MCF 10A (cell line): ENCODE measurements around the gene HPDL. TPM values are rescaled to one million over a fixed set of nuclear protein-coding genes. Genes with fewer than 3 reads are reported as not detected.
A peak's percentile ranks its signal among the peaks of the same experiment; 100 is the strongest.

Experiments
- BruUV-seq: library from RNA; stranded (reverse); fragments of 400-500 nt; replicated peaks from 2 replicates; lab custom pipeline; 2021; lab: Mats Ljungman, UMichigan
- CTCF ChIA-PET: fragments of 300-600 bp; sonication (Branson Sonifier 250); formaldehyde crosslinking; extraction: SDS; loops from one replicate; lab custom pipeline; 2021; ENCODE audit warnings: antibody characterized with exemption, inconsistent platforms; lab: Yijun Ruan, JAX
- POLR2A ChIA-PET: fragments of 300-600, 350-650 bp; sonication (Branson Sonifier 250); formaldehyde crosslinking; extraction: SDS; loops from one replicate; lab custom pipeline; 2020; ENCODE audit warnings: antibody characterized with exemption, inconsistent platforms; lab: Yijun Ruan, JAX
- DNase-seq: peaks from one replicate; pipeline ENCODE4 v3.0.0-alpha.2; 2018; ENCODE audit not compliant: unreplicated experiment
- H3K27ac Mint-ChIP-seq: one replicate; pipeline ENCODE4 v1.8.0; 2022; ENCODE audit warnings: mild to moderate bottlenecking, low read depth, mixed read lengths; ENCODE audit not compliant: unreplicated experiment
- H3K27me3 Mint-ChIP-seq: one replicate; pipeline ENCODE4 v1.8.0; 2022; ENCODE audit warnings: mixed read lengths; ENCODE audit not compliant: insufficient read depth, unreplicated experiment
- H3K36me3 Mint-ChIP-seq: one replicate; pipeline ENCODE4 v1.8.0; 2022; ENCODE audit warnings: mild to moderate bottlenecking, moderate library complexity, mixed read lengths; ENCODE audit not compliant: insufficient read depth, unreplicated experiment
- H3K4me1 Mint-ChIP-seq: one replicate; pipeline ENCODE4 v1.8.0; 2022; ENCODE audit warnings: mixed read lengths; ENCODE audit not compliant: insufficient read depth, unreplicated experiment
- H3K4me3 Mint-ChIP-seq: one replicate; pipeline ENCODE4 v1.8.0; 2022; ENCODE audit warnings: mild to moderate bottlenecking, moderate library complexity, mixed read lengths; ENCODE audit not compliant: unreplicated experiment
- H3K9me3 Mint-ChIP-seq: one replicate; pipeline ENCODE4 v1.8.0; 2022; ENCODE audit warnings: mixed read lengths; ENCODE audit not compliant: unreplicated experiment
- CTCF ChIP-seq: fragments of 200-600 bp; IDR thresholded peaks from one replicate; pipeline ENCODE4 v1.8.0; 2022; ENCODE audit warnings: antibody characterized with exemption, mild to moderate bottlenecking; ENCODE audit not compliant: unreplicated experiment
- intact Hi-C: fragments of 100-400 bp; cut with micrococcal nuclease; formaldehyde crosslinking; loops from 2 replicates; pipeline ENCODE4 v1.14.1; 2022
- total RNA-seq: library from RNA; stranded (reverse); gene quantifications from 2 replicates; pipeline ENCODE4 v1.2.3, GENCODE V29; 2022

Gene HPDL
- total RNA-seq, 1 experiment from 2014 or later: 0.37 TPM

DNA sequence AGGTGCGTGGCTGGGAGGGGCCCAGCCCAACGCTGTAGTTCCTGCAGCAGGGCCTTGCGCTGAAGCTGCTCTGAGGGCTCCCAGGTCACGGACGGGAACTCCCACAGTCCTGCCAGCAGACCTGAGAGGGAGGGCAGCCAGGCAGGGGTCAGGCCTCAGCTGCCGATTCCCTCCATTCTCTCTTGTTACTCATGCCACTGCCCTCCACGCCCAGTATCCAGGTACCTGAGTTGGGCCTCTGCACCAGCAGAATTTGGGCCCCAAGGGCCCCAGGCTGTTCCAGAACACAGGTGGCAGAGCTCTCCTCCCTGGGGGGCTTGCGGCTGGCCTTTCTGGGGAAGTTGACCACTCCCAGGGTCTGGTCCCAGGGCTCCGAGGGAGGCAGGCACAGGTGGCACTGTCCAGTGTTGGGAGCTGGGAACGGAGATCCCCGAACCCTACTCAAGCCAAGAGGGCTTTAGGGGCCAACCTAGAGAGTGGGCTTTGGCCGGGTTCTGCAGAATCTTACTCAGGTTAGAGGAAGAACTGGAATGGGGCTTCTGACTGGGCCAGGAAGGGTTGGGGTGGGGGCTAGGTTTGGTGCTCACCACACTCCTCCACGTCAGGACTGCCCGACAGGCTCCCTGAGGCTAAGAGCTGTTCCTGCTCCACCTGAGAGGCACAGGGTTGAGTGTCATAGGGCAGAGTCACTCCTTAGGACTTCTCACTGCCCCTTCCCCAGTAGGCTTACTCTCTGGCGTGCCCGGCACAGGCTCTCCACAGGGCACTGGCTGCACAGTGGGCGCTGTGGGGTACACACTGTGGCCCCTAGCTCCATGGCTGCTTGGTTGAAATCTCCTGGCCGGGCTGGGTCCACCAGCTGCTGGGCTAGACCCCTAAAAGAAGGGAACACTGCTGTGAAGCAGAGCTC, 5.0 kb downstream of the HPDL start:
- CTCF ChIA-PET: interaction anchor here (0.7 kb wide), 1 partner anchor 1124 kb away, joined by 3 read pairs; no protein-coding TSS in a partner anchor
- no peak for TF ChIP-seq CTCF
- Mint-ChIP-seq H3K4me1 (peaks cover 7% of the 10 kb centered on the region), H3K9me3 (no peaks in the 10 kb centered on the region), H3K4me3 (no peak overlapping the region), H3K27me3 (no peaks in the 10 kb centered on the region), H3K27ac (no peak overlapping the region), H3K36me3 (peaks cover 17% of the 10 kb centered on the region)
- DNase-seq: no peak
- intact Hi-C loops: no loop called here
- BruUV-seq: no TSS peak
- POLR2A ChIA-PET: interaction anchor here (0.5 to 1.2 kb wide), 3 partner anchors 8 to 202 kb away, joined by 3 read pairs; partner anchors contain the start of genes MUTYH and TOE1

DNA sequence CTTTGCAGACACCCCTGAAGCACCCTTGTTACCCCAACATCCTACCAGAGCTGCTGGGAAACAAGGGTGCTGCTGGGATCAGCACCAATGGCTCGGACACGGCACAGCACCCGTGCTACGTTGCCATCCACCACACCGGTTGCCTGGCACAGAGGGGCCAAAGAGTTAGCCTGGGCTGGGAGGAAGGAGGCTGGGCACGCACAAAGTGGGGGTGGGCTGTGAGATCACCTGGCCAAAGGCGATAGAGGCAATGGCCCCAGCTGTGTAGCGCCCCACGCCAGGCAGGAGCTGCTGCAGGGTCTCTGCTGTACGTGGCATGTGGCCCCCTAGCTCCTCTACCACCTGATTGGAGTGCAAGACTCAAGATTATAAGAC, 5.6 kb downstream of the HPDL start:
- POLR2A ChIA-PET: interaction anchor here (0.5 to 1.1 kb wide), 2 partner anchors 16 to 201 kb away, joined by 3 read pairs; no protein-coding TSS in a partner anchor
- Mint-ChIP-seq H3K36me3 (peaks cover 17% of the 10 kb centered on the region), H3K4me1 (peaks cover 7% of the 10 kb centered on the region), H3K9me3 (no peaks in the 10 kb centered on the region), H3K27me3 (no peaks in the 10 kb centered on the region), H3K4me3 (no peak overlapping the region), H3K27ac (no peak overlapping the region)
- DNase-seq: no peak
- BruUV-seq: no TSS peak
- intact Hi-C loops: no loop called here
- TF ChIP-seq CTCF: no peak
- CTCF ChIA-PET: no interaction called here

DNA sequence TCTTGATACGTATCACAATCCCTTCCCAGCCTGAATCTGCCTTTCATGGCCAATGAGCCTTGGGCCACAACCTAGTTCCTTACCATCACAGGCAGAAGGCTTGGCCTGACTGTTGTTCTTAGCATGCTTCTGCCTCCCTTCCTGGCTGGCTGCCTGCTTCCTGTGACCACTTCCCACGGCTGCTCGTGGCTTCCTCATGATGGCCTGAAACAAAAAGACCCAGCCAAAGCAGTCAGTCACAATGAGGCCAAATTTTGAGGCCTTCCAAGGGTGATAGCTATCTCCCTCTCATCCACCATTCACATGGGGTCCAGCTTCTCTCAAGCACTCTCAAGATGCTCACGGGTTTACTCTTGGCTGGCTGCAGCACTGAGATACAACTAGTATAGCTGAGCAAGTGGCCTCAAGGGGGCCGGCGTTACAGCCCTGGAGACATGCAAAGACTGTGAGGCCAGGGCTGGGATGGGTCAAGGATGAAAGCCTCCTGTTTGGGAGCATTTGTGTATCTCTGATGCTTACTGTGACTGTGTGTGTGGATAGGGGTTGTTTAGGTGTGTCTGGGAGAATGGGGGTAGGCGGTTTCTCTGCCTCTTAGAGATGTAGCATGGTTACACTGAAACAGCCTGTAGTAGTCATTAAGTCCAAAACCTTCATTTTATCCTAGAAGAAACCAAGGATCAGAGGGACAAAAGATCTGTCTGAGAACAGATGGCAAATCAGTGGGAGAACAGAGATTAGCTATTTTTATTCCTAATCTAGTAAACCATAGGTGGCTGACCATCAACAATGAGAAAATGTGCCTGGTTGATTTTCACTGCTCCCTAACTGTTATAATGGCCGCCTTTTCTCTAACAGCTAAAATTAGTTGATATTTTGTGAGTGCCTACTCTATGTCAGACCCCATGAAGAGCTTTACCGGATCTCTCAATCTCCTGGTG, 7.9 kb downstream of the HPDL start:
- Mint-ChIP-seq H3K27me3 (no peaks in the 10 kb centered on the region), H3K9me3 (no peaks in the 10 kb centered on the region), H3K27ac (peak overlapping the region; percentile 18), H3K4me1 (peaks cover 2% of the 10 kb centered on the region), H3K36me3 (peaks cover 17% of the 10 kb centered on the region), H3K4me3 (no peak overlapping the region)
- DNase-seq: no peak
- BruUV-seq: no TSS peak
- no peak for TF ChIP-seq CTCF
- ChIA-PET POLR2A (no interaction called here), CTCF (no interaction called here)
- intact Hi-C loops: no loop called here
